HG03139 (cell line): Measurements from ENCODE around the gene NKAIN1.
"Not testable (repeated sequence)": the region's sequence is repeated elsewhere in the genome, so short reads cannot be mapped to it uniquely, and the experiment has no call there.

ENCODE experiments used
- ATAC-seq: cut with Tn5 transposase; IDR thresholded peaks from one replicate; pipeline ENCODE4 v1.9.1; 2021; ENCODE audit not compliant: unreplicated experiment

Gene NKAIN1

DNA sequence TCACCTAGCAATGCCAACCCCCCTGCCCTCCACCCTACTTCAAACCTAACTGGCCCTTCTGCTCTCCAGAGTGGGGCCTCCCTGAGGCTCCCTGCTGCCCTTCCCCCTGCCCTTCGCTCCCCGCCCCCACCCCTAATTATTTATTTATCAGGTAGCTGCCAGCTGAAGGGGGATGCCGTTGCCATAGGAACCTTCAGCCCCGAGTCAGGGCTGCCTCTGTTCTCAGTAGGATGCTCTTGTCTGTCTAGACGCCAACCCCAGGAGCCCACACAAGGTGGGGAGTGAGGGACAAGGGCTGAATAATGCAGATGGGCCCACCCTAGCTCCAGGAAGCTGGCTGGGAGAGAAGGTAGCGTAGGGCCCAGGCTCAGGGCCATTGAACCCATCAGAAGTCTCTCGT lies 41.1 kb downstream of the NKAIN1 start:
- ATAC-seq = no peak

DNA sequence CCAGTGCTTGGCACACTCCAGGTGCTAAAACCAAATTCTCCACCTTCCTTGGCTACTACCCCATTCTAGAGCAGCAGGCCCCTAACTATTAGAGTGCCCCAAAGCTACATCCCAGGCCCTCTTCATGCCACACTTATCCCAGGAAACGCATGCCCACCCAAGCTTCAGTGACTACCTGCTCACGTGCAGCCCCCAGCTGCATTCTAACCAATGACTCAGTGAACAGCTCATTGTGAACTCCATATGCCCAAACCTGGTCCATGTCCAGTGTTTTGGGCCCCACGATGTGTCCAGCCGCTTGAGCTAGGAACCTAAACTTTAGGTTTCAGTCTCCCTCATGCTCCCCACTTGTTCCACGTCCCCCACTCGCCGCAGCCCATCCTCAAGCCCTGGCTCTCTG lies 41.5 kb downstream of the NKAIN1 start:
- ATAC-seq = no peak

DNA sequence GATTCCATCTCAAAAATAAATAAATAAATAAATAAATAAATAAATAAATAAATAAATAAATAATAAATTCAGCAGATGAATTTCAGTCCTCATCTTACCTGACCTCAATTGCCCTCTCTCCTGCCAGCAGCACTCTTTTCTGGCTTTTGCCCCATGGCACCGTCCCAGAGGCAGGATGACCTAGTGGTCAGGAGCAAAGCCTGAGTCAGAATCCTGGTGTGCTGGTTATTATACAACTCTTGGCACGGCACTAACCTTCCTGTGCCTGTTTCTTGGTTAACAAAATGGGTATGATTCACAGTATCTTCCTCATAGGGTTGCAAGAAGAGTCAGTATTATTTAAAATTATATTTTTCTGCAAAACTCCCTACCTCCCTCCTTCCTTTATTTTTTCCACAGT lies 43.0 kb downstream of the NKAIN1 start:
- ATAC-seq = no peak

DNA sequence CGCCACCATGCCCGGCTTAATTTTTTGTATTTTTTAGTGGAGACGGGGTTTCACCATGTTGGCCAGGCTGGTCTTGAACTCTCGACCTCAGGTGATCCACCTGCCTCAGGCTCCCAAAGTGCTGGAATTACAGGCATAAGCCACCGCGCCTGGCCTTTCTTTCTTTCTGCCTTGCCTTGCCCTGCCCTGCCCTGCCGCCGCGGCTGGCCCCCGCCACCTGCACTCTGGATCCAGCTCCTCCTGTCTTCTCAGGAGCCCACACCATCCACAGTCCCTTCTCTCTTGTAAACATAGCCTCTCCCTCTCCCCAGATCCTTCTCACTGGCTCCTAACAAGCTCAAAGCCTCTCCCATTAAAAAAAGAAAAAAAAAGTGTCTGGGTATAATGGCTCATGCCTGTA lies 44.4 kb downstream of the NKAIN1 start:
- ATAC-seq = not testable (repeated sequence)

DNA sequence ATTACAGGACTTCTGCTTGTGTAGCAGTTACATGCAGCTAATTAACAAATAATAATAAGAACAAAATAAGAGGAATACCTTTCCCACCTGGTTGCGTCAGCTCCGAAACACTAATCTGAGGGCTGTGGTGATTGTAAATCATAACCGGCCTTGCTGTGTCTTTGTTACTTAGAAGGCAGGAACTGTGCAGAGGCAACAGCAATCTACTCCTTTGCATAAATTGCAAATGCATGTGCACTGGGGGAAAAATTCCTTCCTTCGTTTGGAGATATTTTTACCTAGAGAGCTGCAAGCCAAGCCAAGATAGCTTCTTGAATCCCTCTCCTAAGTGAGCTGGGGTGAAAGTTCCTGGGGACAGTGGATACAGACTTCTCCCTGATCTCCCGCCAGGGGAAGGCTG lies 46.0 kb downstream of the NKAIN1 start:
- no peak for ATAC-seq

DNA sequence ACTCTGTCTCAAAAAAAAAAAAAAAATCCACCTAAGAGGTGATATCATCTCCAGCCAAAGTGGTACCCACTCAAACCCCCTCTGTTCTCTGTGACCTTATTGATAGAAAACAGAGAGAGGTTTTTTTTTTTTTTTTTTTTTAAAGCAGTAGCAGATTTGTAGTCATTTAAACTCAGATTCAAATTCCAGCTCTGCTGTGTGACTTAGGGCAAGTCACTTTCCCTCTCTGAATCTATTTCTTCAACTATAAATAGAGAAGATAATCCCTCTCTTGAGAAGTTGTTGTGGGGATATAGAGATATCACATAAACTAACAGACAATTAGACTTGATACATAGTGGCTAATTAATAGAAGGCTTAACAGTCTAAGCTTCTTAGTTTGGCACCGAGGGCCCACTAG lies 48.4 kb downstream of the NKAIN1 start:
- ATAC-seq = no peak

DNA sequence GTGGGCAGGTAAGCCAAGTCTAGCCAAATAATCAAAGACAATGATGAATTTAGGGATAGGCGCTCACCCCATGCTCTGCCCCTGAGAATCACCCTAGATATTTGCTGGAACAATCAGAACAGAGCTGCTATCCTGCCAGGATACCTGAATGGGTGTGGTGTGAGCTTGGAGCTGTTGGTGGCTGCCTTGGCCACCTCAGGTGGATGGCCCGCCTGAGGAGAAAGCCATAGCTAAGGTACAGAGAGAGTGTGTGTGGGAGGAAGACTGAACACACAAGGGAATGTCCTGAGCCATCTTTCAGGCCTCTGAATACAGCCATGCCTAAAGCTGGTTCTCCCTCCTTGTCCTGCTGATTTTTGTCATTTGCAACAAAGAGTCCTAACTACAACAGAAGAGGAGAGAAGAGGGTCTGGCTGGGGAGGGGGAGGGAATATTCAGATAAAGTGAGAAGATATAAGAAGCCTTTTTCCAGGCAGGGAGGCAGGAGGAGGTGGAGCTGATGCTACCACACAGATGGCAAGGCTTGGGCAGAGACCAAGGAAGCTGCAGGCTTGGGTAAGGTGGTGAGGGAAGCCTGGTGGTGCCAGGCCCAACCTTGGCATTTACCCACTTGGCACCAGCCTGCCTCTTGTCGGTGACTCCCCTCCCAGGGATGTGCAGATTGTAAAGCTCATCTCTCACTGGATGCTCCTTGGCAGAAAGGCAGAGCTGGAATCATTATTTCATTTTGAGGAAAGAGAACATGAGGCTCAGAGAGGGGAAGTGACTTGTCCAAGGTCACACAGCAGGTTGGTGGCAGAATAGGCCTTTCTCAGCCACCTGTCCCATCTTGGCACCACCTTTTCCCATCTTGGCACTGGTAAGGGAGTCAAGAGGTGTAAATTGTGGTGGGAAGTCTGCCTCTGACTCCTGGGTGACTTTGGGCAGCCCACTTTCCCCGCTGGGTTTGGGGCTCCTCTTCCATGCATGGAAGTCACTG lies 49.7 kb downstream of the NKAIN1 start:
- no peak for ATAC-seq

DNA sequence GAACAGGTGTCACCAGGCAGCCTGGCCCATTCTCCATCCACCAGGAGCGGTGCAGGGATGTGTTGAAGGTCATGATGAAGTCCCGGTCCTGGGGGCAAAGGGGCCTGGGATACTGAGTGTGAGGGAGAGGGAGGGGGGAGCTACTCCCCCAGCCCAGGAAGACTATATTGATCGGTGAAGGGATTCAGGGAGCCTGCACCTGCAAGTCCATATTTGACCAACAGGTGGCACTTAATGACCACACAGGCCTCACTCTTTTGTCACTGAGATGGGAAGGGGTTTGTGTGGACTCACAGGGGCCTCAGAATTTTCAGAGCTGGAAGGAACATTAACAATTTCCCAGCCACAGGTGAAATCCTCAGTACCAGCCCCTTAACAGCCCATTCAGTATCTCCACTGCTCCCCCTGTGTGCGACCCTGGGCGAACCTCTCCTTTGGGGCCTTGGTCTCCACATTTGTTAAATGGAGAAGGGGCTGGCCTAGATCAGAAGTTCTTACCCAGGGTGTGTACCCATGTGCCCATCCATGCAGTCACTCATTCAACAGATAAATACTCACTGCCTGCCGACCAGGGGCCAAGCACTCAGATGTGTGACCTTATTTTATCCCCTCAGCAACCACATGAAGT lies 55.6 kb downstream of the NKAIN1 start:
- ATAC-seq = no peak

DNA sequence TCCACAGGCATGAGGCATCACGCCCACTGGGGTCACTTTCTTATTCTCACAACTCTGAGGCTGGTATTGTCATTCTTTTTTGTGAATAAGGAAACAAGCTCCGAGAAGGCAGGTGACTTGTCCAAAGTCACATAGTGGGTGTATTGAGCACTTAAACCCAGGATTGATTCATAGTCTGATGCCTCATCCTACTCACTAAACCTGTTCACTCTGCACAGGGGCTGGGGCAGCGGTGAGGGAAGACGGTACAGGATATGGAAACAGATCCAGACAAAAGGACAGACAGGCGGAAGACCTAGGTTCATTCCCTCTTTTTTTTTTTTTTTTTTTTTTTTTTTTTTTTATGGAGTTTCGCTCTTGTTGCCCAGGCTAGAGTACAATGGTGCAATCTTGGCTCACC lies 56.6 kb downstream of the NKAIN1 start:
- ATAC-seq = no peak

DNA sequence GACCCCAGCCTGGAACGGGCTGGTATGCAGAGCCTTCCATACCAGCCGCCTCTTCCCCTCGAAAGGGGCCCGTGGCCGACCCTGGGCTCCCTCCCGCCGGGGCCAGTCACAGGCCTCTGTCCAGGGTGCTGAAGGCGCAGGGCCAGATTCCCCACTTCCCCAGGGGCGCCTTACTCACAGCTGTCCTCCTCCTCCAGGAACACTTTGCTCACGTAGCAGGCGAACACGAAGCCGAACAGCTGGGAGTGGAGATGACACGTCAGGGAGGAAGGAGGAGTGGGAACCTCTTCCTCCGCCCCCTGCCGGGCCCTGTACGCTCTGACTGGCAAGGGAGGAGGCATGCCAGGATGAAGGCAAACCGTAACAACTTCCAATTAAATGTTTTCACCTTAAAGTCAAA lies 57.3 kb downstream of the NKAIN1 start:
- ATAC-seq = no peak

DNA sequence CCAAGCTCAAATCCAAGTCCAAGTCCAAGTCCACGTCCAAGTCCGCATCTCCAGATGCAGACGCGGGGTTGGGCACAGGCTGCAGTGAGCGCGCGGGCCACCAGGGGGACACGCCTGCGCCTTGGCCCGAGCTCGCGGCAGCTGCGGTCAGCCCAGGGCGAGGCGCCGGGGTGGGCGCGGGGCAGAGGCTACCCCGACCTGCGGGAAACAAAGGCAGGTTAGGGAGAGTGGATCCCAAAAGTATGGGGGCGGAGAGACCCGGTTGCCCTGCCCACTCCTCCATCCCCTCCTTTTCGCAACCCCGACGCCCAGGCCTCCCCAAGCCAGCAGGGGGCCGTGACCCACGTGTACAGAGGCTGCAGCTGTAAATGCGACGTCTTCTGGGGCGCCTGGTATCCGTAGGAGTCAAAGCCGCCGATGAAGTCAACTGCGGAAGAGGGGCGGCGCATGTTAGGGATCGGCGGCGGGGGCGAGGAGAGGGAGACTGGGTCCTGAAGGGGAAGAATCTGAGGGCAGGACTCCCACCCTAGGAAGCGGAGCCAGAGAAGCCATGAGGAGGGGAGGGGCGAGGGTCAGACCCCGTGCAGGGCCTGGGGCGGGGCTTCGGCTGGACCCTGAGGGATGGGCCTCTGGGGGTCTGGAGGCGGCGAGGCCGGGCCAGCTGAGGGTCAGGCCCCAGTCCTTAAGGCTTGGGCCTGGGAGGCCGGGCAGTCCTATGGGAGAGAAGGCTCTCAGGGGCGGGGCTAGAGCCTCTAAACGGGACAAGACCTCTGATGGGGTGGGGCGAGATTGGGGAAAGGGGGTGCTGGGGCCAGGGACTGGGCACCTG lies 58.0 kb downstream of the NKAIN1 start:
- ATAC-seq = no peak

DNA sequence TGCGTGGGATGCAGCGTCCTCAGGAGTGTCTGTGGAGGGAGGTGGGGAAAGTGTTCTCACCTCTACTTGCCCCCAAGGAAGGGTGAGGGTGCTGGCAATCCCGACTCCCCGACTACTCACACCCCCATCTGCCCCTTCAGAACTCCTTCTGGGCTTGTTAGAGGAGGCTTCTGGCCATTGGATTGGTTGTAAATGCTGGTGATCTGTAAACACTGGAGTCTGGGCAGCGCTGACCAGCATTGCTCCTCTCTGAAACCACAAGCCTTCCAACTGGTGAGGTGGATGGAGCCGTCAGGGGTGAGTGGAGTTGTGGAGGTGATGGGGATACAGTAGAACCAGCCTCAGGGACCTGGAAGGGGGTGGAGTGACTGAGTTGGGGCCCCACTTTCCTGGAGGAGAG lies 59.3 kb downstream of the NKAIN1 start:
- ATAC-seq = no peak

DNA sequence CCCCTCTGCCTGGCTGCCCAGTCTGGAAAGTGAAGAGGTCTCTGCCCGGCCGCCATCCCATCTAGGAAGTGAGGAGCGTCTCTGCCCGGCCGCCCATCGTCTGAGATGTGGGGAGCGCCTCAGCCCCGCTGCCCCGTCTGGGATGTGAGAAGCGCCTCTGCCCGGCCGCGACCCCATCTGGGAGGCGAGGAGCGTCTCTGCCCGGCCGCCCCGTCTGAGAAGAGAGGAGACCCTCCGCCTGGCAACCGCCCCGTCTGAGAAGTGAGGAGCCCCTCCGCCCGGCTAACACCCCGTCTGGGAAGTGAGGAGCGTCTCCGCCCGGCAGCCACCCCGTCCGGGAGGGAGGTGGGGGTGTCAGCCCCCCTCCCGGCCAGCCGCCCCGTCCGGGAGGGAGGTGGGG lies 63.4 kb downstream of the NKAIN1 start:
- not testable (repeated sequence) for ATAC-seq

DNA sequence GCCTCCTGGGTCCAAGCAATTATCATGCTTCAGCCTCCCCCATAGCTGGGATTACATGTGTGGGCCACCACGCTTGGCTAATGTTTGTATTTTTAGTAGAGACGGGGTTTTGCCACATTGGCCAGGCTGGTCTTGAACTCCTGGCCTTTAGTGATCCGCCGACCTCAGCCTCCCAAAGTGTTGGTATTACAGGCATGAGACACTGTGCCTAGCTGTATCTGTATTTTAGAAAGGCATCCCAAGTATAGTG lies 69.3 kb downstream of the NKAIN1 start:
- no peak for ATAC-seq

DNA sequence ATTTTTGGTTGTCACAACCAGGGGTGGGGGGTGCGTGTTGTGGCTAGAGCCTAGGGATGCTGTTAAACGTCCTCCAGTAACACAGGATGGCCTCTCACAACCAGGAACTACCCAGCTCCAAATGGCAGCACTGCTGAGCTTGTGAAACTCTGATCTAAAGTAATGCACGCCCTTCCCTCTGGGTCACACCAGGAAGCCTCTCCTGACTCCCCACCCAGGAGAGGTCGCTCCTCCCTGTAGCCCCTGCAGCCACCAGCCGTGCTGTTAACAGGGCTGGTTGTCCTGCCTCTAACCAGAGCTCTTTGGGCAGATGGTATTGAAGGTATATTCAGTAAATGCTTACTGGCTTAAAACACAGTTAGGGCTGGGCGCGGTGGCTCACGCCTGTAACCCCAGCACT lies 73.2 kb downstream of the NKAIN1 start:
- ATAC-seq = no peak

DNA sequence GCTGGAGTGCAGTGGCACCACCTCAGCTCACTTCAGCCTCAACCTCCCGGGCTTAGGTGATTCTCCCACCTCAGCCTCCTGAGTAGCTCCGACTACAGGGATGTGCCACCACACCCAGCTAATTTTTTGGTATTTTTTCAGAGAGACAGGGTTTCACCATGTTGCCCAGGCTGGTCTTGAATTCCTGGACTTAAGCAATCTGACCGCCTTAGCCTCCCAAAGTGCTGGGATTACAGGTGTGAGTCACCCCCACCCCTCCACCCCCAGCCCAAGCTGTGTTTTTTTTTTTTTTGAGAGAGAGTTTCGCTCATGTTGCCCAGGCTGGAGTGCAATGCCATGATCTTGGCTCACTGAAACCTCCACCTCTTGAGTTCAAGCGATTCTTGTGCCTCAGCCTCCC lies 75.4 kb downstream of the NKAIN1 start:
- ATAC-seq = no peak

DNA sequence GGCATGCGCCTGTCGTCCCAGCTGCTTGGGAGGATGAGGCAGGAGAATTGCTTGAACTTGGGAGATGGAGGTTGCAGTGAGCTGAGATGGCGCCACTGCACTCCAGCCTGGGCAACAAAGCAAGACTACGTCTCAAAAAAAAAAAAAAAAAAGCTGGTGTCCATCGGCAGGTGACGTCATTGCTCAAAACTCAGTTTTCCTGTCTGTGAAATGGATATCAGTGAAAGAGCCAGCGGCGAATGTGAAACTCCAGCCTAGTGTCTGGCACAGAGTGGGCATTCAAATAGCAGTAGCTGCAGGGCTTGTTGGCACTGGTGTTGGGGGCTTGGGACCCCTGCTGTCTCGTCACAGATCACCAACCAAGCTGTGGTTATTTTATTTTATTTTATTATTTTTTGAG lies 75.8 kb downstream of the NKAIN1 start:
- no peak for ATAC-seq

DNA sequence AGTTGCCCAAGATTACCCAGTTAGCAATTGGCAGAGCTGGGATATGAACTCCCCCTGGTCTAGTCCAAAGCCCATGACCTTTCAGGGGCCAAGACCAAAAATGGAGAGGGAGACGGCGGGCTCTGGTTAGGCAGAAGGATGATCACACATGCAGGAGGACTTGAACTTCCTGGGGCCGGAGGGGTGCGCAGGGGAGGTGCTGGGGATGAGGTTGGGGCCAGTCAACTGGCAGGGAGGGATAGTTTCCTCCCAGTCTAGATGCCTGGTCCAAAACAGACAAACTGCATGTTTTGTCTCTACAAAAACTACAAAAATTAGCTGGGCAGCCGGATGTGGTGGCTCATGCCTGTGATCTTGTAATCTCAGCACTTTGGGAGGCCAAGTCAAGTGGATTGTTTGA lies 78.1 kb downstream of the NKAIN1 start:
- ATAC-seq = no peak

DNA sequence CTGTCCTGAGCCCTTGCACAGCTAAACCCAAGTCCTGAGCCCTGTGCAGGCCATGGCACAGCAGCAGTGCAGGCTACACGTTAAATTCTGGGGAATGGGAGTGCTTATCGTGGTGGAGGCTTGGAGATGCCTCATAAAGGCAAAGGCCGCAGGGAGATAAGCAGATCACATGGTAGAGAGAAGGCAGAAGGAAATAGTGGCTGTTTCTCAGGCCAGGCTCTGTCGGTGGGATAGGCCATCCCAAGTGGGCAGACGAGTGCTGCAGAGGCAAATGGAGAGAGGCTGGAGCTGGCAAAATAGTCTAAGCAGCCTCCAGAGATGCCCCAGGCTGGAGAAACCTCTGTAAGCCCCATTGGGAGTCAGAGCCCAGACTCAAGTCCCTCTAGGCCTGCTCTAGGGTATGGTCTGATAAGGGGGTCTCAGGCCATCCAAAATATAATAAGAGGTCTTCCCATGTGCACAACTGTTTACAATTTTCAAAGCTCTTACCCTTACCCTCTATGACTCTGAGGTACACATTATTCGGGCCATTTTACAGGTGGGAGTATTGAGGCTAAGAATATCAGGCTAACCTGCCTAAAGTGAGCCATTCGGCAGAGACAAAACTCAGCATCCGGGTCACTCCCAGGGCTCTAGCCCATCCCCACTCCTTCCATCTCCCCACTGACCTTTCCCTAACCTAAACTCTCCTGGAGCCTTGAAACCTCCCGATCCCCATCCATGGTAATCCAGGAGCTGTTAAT lies 79.6 kb downstream of the NKAIN1 start:
- ATAC-seq = no peak

DNA sequence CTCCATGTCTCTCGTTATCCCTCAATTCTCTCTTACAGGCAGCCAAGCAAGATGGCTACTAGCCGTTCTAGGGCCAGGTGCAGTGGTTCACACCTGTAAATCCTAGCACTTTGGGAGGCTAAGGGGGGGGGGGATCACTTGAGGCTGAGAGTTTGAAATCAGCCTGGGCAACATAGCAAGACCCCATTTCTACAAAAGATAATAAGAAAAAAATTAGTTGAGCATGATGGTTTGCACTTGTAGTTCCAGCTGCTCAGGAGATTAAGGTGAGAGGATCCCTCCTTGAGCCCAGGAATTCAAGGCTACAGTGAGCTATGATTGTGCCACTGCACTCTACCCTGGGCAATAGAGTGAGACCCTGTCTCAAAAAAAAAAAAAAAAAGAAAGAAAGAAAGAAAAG lies 80.4 kb downstream of the NKAIN1 start:
- ATAC-seq = no peak

DNA sequence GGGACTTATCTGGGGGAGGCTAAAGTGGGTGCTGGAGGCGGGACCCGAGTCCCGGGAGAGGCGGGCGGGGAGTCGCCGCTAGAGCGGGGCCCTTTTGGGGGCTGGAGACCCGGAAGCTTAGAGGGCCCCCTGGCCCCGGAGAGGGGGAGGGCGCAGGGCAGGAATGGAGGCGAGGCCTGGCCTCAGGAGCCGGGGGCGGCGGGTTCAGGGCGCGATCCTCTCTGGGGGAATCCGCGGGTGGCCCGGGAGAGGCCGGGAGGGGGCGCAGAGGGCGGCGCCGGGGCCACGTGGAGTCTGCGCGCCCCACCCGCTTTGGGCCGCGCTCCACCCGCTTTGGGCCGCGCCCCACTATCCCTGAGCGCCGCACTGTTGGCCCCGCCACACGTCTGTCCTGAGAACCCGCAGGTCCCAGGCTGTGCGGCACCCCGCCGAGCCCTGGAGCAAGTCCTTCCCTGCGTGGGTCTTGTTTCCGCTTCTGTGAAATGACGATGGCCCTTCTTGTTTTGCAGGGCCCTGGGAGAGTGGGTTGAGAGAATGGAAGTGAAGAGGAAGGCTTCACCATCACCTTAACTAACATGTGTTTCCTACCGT lies 84.4 kb downstream of the NKAIN1 start:
- no peak for ATAC-seq
